K562 (cell line): ENCODE data around the gene ZDHHC5. TPM values are rescaled to one million over a fixed set of nuclear protein-coding genes. Genes with fewer than 3 reads are reported as not detected.
A peak's percentile ranks its signal among the peaks of the same experiment; 100 is the strongest.

Experiments
- BRF2 ChIP-seq: IDR thresholded peaks from 3 replicates; pipeline ENCODE4 v1.6.1; 2011; ENCODE audit warnings: borderline replicate concordance, mild to moderate bottlenecking; ENCODE audit not compliant: insufficient read length, insufficient read depth
- CREM ChIP-seq: IDR thresholded peaks from 2 replicates; pipeline ENCODE4 v1.6.1; 2014; ENCODE audit warnings: antibody characterized with exemption, low read depth
- HDAC3 ChIP-seq: fragments of 450-650 bp; IDR thresholded peaks from 2 replicates; pipeline ENCODE4 v1.6.1; 2018; ENCODE audit warnings: borderline replicate concordance, mild to moderate bottlenecking, moderate library complexity; ENCODE audit not compliant: partially characterized antibody
- HDGF ChIP-seq: fragments of 450-650 bp; IDR thresholded peaks from 2 replicates; pipeline ENCODE4 v1.6.1; 2016
- ILK ChIP-seq: fragments of 450-650 bp; IDR thresholded peaks from 2 replicates; pipeline ENCODE4 v1.6.1; 2016; ENCODE audit warnings: missing genetic modification characterization, low read depth, mild to moderate bottlenecking, missing compliant biosample characterization, moderate library complexity, borderline replicate concordance
- MTA3 ChIP-seq: fragments of 450-650 bp; formaldehyde crosslinking; IDR thresholded peaks from 2 replicates; pipeline ENCODE4 v1.6.1; 2017; ENCODE audit warnings: mild to moderate bottlenecking, borderline replicate concordance
- MTF1 ChIP-seq: fragments of 250-450 bp; sonication (Bioruptor Pico); IDR thresholded peaks from 2 replicates; pipeline ENCODE4 v1.9.0; 2021; ENCODE audit warnings: moderate library complexity, mild to moderate bottlenecking, inconsistent platforms, borderline replicate concordance
- NFRKB ChIP-seq: fragments of 450-650 bp; IDR thresholded peaks from 2 replicates; pipeline ENCODE4 v1.6.1; 2016; ENCODE audit warnings: low read depth
- NR4A1 ChIP-seq, 2 experiments: fragments of 250-450 bp in 1 of 2; fragments of 450-650 bp in 1 of 2; sonication (Bioruptor Pico) in 1 of 2; IDR thresholded peaks; 2 replicates each; pipeline versions ENCODE4 v1.4.0 to v1.6.1; 2016 to 2020; ENCODE audit warnings: mild to moderate bottlenecking in 2 of 2, missing compliant biosample characterization in 1 of 2, missing genetic modification characterization in 1 of 2, moderate library complexity in 1 of 2
- PTTG1 ChIP-seq: fragments of 450-650 bp; IDR thresholded peaks from 2 replicates; pipeline ENCODE4 v1.6.1; 2016; ENCODE audit warnings: low read depth, mild to moderate bottlenecking, missing genetic modification characterization, missing compliant biosample characterization
- SMARCC2 ChIP-seq: fragments of 450-650 bp; IDR thresholded peaks from 2 replicates; pipeline ENCODE4 v1.6.1; 2017; ENCODE audit warnings: antibody characterized with exemption, moderate library complexity, mild to moderate bottlenecking, low read depth
- SMARCE1 ChIP-seq: fragments of 450-650 bp; IDR thresholded peaks from 2 replicates; pipeline ENCODE4 v1.7.1; 2016; ENCODE audit warnings: mild to moderate bottlenecking
- TEAD4 ChIP-seq, 2 experiments: sonication (generic) in 1 of 2; formaldehyde crosslinking in 1 of 2; IDR thresholded peaks; 2 replicates each; pipeline versions ENCODE4 v1.6.1 to v1.8.0; 2012 to 2022; ENCODE audit warnings: borderline replicate concordance in 1 of 2, inconsistent platforms in 1 of 2, low read length in 1 of 2, mild to moderate bottlenecking in 1 of 2, missing genetic modification reagents in 1 of 2
- TSC22D4 ChIP-seq: fragments of 450-650 bp; IDR thresholded peaks from 2 replicates; pipeline ENCODE4 v1.6.1; 2016; ENCODE audit warnings: missing genetic modification characterization, missing biosample characterization, control low read depth
- XRCC3 ChIP-seq: fragments of 450-650 bp; IDR thresholded peaks from 2 replicates; pipeline ENCODE4 v1.6.1; 2017; ENCODE audit warnings: mild to moderate bottlenecking, moderate library complexity
- ZMIZ1 ChIP-seq, 2 experiments: fragments of 150-350 bp in 1 of 2; IDR thresholded peaks; 2 replicates each; pipeline ENCODE4 v1.6.1; 2012 to 2016; ENCODE audit warnings: low read depth in 2 of 2, low read length in 2 of 2, mild to moderate bottlenecking in 1 of 2, moderate library complexity in 1 of 2
- ZNF274 ChIP-seq: IDR thresholded peaks from 2 replicates; pipeline ENCODE4 v1.6.1; 2011; ENCODE audit warnings: low read depth, mild to moderate bottlenecking, low read length, moderate library complexity, borderline replicate concordance
- ZNF57 ChIP-seq: fragments of 450-650 bp; formaldehyde crosslinking; IDR thresholded peaks from 2 replicates; pipeline ENCODE4 v1.4.0; 2020; ENCODE audit warnings: mild to moderate bottlenecking, moderate library complexity
- ZNF586 ChIP-seq: fragments of 450-650 bp; formaldehyde crosslinking; conservative IDR thresholded peaks from 2 replicates; pipeline ENCODE4 v1.4.0; 2020; ENCODE audit warnings: mild to moderate bottlenecking, moderate library complexity
- ZNF740 ChIP-seq, 3 experiments: fragments of 200-800 bp in 1 of 3; sonication (Bioruptor generic) in 1 of 3; sonication (generic) in 1 of 3; formaldehyde crosslinking in 1 of 3; IDR thresholded peaks; 2 replicates each; pipeline versions ENCODE4 v1.6.1 to v1.8.0; 2016 to 2022; ENCODE audit warnings: mild to moderate bottlenecking in 2 of 3, missing compliant biosample characterization in 2 of 3, missing genetic modification characterization in 2 of 3, missing genetic modification reagents in 1 of 3
- ZNF780A ChIP-seq: fragments of 250-450 bp; sonication (Bioruptor Pico); IDR thresholded peaks from 2 replicates; pipeline ENCODE4 v1.5.0; 2021; ENCODE audit warnings: mild to moderate bottlenecking
- polyA plus RNA-seq, 8 experiments: library from polyadenylated mRNA; depleted of rRNA in 4 of 8; stranded (reverse) in 5 of 8; unstranded in 3 of 8; fragments of >200 nt; fragmentation: Nextera tagmentation in 2 of 8; fragmentation: Illumina TruSeq in 1 of 8; extraction: Ambion mirVana in 2 of 8; extraction: Trizol in 1 of 8; gene quantifications; 2 replicates each; pipeline versions ENCODE4 v1.2.1 to v1.2.3, GENCODE V29; 2011 to 2014; ENCODE audit warnings: inconsistent platforms in 1 of 8, missing spikeins in 1 of 8
- total RNA-seq, 7 experiments: library from RNA; depleted of rRNA in 6 of 7; stranded (reverse); fragments of >200 nt in 6 of 7; fragmentation: Illumina TruSeq in 2 of 7; extraction: Trizol in 2 of 7; gene quantifications; 2 replicates each; pipeline versions ENCODE4 v1.2.1 to v1.2.3, GENCODE V29; 2011 to 2021; ENCODE audit warnings: low replicate concordance in 1 of 7

The ZDHHC5 gene
- total and polyA plus RNA-seq, 9 of the 15 experiments (the other 6 are each of a cell fraction or from before 2014, with no cell fraction given), result 3.8 to 64.2 (median 35.9) TPM

- TF ChIP-seq ZMIZ1 (IDR thresholded peaks at IDR 0.05; ENCODE audit: low read depth in 2 of 2, low read length in 2 of 2), result peak in 1 of 2 experiments; percentile 95; a peak in 2 of 4 replicates
- peak; percentile 78 for TF ChIP-seq MTA3
- no peak for TF ChIP-seq XRCC3
- TF ChIP-seq ILK (tag), result no peak
- TF ChIP-seq NR4A1 (CRISPR knock-in tag; IDR thresholded peaks at IDR 0.05), result 0 out of 2 replicates have a peak, but pooled peaks have one; percentile 16
- peak; percentile 69 for TF ChIP-seq NR4A1 (tag; IDR thresholded peaks at IDR 0.05)
- peak; percentile 85 for TF ChIP-seq HDAC3
- no peak for TF ChIP-seq HDGF
- peak; percentile 56; the same call in 1 of the 2 replicates for TF ChIP-seq ZNF740 (CRISPR knock-in tag; IDR thresholded peaks at IDR 0.05)
- TF ChIP-seq ZNF740 (tag; IDR thresholded peaks at IDR 0.05), result no peak
- TF ChIP-seq ZNF586, result no peak
- TF ChIP-seq ZNF780A (CRISPR knock-in tag), result no peak
- no peak for TF ChIP-seq NFRKB
- TF ChIP-seq BRF2, result no peak
- peak; percentile 82 for TF ChIP-seq CREM
- TF ChIP-seq SMARCC2, result peak; percentile 92
- no peak for TF ChIP-seq PTTG1 (tag)
- TF ChIP-seq TSC22D4 (tag), result no peak
- TF ChIP-seq ZNF57, result no peak
- peak; percentile 99 for TF ChIP-seq TEAD4 (IDR thresholded peaks at IDR 0.05; ENCODE audit: low read length)
- no peak for TF ChIP-seq TEAD4 (CRISPR knock-in tag; IDR thresholded peaks at IDR 0.05; ENCODE audit: borderline replicate concordance)
- TF ChIP-seq MTF1, result no peak
- TF ChIP-seq ZNF274, result peak; percentile 72; the same call in 1 of the 2 replicates
- TF ChIP-seq SMARCE1, result peak; percentile 93
Measured at GRCh38 chr11:57647960-57648800, 19.7 kb upstream of the ZDHHC5 start (continued).
